T-helper 1 cell treated with Interleukin-12 subunit alpha and Interleukin-12 subunit beta and Interleukin-4 antibody, amounts not matched to agents 30 μg/mL and 1 μg/mL, for 36 hours (primary cell): ENCODE measurements around the gene GAL3ST2.
"Not testable (repeated sequence)": the region's sequence is repeated elsewhere in the genome, so short reads cannot be mapped to it uniquely, and the experiment has no call there.

Experiments
- H3K27ac Mint-ChIP-seq: one replicate; pipeline ENCODE4 v1.8.0; 2021; ENCODE audit warnings: mild to moderate bottlenecking, mixed read lengths
- H3K27me3 Mint-ChIP-seq: one replicate; pipeline ENCODE4 v1.8.0; 2021; ENCODE audit warnings: low read depth, mixed read lengths
- H3K36me3 Mint-ChIP-seq: one replicate; pipeline ENCODE4 v1.8.0; 2021; ENCODE audit warnings: low read depth, mixed read lengths
- H3K4me1 Mint-ChIP-seq: one replicate; pipeline ENCODE4 v1.8.0; 2021; ENCODE audit warnings: low read depth, mixed read lengths
- H3K4me3 Mint-ChIP-seq: one replicate; pipeline ENCODE4 v1.8.0; 2021; ENCODE audit warnings: mild to moderate bottlenecking, moderate library complexity, mixed read lengths
- H3K9me3 Mint-ChIP-seq: one replicate; pipeline ENCODE4 v1.8.0; 2021; ENCODE audit warnings: mixed read lengths

The GAL3ST2 gene

GRCh38 chr2:241769819-241770184 lies 6.8 kb upstream of the GAL3ST2 start:
- H3K4me1 Mint-ChIP-seq = peaks cover 5% of the 10 kb centered on the region
- H3K4me3 Mint-ChIP-seq = no peak overlapping the region
- no peak overlapping the region for H3K27ac Mint-ChIP-seq
- no peaks in the 10 kb centered on the region for H3K36me3 Mint-ChIP-seq
- H3K9me3 Mint-ChIP-seq = no peaks in the 10 kb centered on the region
- no peaks in the 10 kb centered on the region for H3K27me3 Mint-ChIP-seq

- Mint-ChIP-seq H3K9me3 (no peaks in the 10 kb centered on the region), H3K27me3 (no peaks in the 10 kb centered on the region), H3K4me3 (no peak overlapping the region), H3K27ac (no peak overlapping the region), H3K36me3 (no peaks in the 10 kb centered on the region), H3K4me1 (peaks cover 5% of the 10 kb centered on the region)
Observed at GRCh38 chr2:241770185-241770935, 6.3 kb upstream of the GAL3ST2 start.

GRCh38 chr2:241770936-241771285 lies 5.7 kb upstream of the GAL3ST2 start:
- H3K4me1 Mint-ChIP-seq = peaks cover 5% of the 10 kb centered on the region
- no peak overlapping the region for H3K27ac Mint-ChIP-seq
- no peaks in the 10 kb centered on the region for H3K9me3 Mint-ChIP-seq
- H3K4me3 Mint-ChIP-seq = no peak overlapping the region
- no peaks in the 10 kb centered on the region for H3K27me3 Mint-ChIP-seq
- no peaks in the 10 kb centered on the region for H3K36me3 Mint-ChIP-seq

- no peaks in the 10 kb centered on the region for H3K36me3 Mint-ChIP-seq
- peaks cover 5% of the 10 kb centered on the region for H3K4me1 Mint-ChIP-seq
- no peak overlapping the region for H3K4me3 Mint-ChIP-seq
- H3K27ac Mint-ChIP-seq = no peak overlapping the region
- H3K27me3 Mint-ChIP-seq = no peaks in the 10 kb centered on the region
- H3K9me3 Mint-ChIP-seq = no peaks in the 10 kb centered on the region
Observed at GRCh38 chr2:241771286-241772062, 5.1 kb upstream of the GAL3ST2 start.

- Mint-ChIP-seq H3K4me1 (peaks cover 5% of the 10 kb centered on the region), H3K4me3 (no peak overlapping the region), H3K9me3 (no peaks in the 10 kb centered on the region), H3K36me3 (no peaks in the 10 kb centered on the region), H3K27ac (no peak overlapping the region), H3K27me3 (no peaks in the 10 kb centered on the region)
Observed at GRCh38 chr2:241772063-241772499, 4.5 kb upstream of the GAL3ST2 start.

GRCh38 chr2:241773511-241774418 lies 2.9 kb upstream of the GAL3ST2 start:
- H3K27ac Mint-ChIP-seq = no peak overlapping the region
- no peaks in the 10 kb centered on the region for H3K9me3 Mint-ChIP-seq
- peaks cover 5% of the 10 kb centered on the region for H3K4me1 Mint-ChIP-seq
- no peak overlapping the region for H3K4me3 Mint-ChIP-seq
- no peaks in the 10 kb centered on the region for H3K27me3 Mint-ChIP-seq
- no peaks in the 10 kb centered on the region for H3K36me3 Mint-ChIP-seq

GRCh38 chr2:241774419-241775222 lies 2.0 kb upstream of the GAL3ST2 start:
- Mint-ChIP-seq H3K4me1 (peaks cover 5% of the 10 kb centered on the region), H3K27me3 (no peaks in the 10 kb centered on the region), H3K9me3 (no peaks in the 10 kb centered on the region), H3K4me3 (no peak overlapping the region), H3K36me3 (no peaks in the 10 kb centered on the region), H3K27ac (no peak overlapping the region)

- no peak overlapping the region for H3K27ac Mint-ChIP-seq
- H3K36me3 Mint-ChIP-seq = no peaks in the 10 kb centered on the region
- no peaks in the 10 kb centered on the region for H3K27me3 Mint-ChIP-seq
- peaks cover 5% of the 10 kb centered on the region for H3K4me1 Mint-ChIP-seq
- H3K4me3 Mint-ChIP-seq = no peak overlapping the region
- no peaks in the 10 kb centered on the region for H3K9me3 Mint-ChIP-seq
Observed at GRCh38 chr2:241775223-241776177, 1.1 kb upstream of the GAL3ST2 start.

- H3K27ac Mint-ChIP-seq = no peak overlapping the region
- H3K4me3 Mint-ChIP-seq = no peak overlapping the region
- H3K9me3 Mint-ChIP-seq = peaks cover 3% of the 10 kb centered on the region
- H3K36me3 Mint-ChIP-seq = no peaks in the 10 kb centered on the region
- H3K4me1 Mint-ChIP-seq = peaks cover under 1% of the 10 kb centered on the region
- no peaks in the 10 kb centered on the region for H3K27me3 Mint-ChIP-seq
Observed at GRCh38 chr2:241777170-241777685, 606 bp downstream of the GAL3ST2 start.

- H3K27me3 Mint-ChIP-seq = no peaks in the 10 kb centered on the region
- H3K27ac Mint-ChIP-seq = no peak overlapping the region
- no peaks in the 10 kb centered on the region for H3K4me1 Mint-ChIP-seq
- no peak overlapping the region for H3K4me3 Mint-ChIP-seq
- H3K9me3 Mint-ChIP-seq = peaks cover 3% of the 10 kb centered on the region
- no peaks in the 10 kb centered on the region for H3K36me3 Mint-ChIP-seq
Observed at GRCh38 chr2:241777686-241778627, 1.3 kb downstream of the GAL3ST2 start.

- no peaks in the 10 kb centered on the region for H3K27me3 Mint-ChIP-seq
- no peaks in the 10 kb centered on the region for H3K4me1 Mint-ChIP-seq
- H3K27ac Mint-ChIP-seq = no peak overlapping the region
- no peaks in the 10 kb centered on the region for H3K36me3 Mint-ChIP-seq
- peaks cover 6% of the 10 kb centered on the region for H3K9me3 Mint-ChIP-seq
- H3K4me3 Mint-ChIP-seq = no peak overlapping the region
Observed at GRCh38 chr2:241780939-241781569, 4.4 kb downstream of the GAL3ST2 start.

GRCh38 chr2:241782053-241782452 lies 5.4 kb downstream of the GAL3ST2 start:
- peaks cover 13% of the 10 kb centered on the region for H3K9me3 Mint-ChIP-seq
- not testable (repeated sequence) for H3K4me3 Mint-ChIP-seq, H3K27ac Mint-ChIP-seq, H3K4me1 Mint-ChIP-seq, H3K36me3 Mint-ChIP-seq, H3K27me3 Mint-ChIP-seq
